Liver (tissue), 9 donors: ENCODE results near the gene GRK1. TPM values are rescaled to one million over a fixed set of nuclear protein-coding genes. Genes with fewer than 3 reads are reported as not detected.
"Not testable (repeated sequence)": the region's sequence is repeated elsewhere in the genome, so short reads cannot be mapped to it uniquely, and the experiment has no call there.

ENCODE experiments used
- DNase-seq: peaks from one replicate; pipeline ENCODE4 v3.0.0-alpha.2; 2017; ENCODE audit warnings: low spot score
- H3K27ac ChIP-seq, 2 donors: one replicate each; pipeline ENCODE4 v1.7.0; 2013; ENCODE audit warnings: inconsistent platforms in 2 of 2, low read length in 2 of 2, control low read depth in 1 of 2, low read depth in 1 of 2, mild to moderate bottlenecking in 1 of 2
- H3K27me3 ChIP-seq, 4 donors: one replicate each; pipeline versions ENCODE4 v1.6.1 to v1.7.0; 2013; ENCODE audit warnings: low read length in 3 of 4, inconsistent platforms in 1 of 4, mild to moderate bottlenecking in 1 of 4, moderate library complexity in 1 of 4; ENCODE audit not compliant: control insufficient read depth in 4 of 4, insufficient read depth in 4 of 4
- H3K36me3 ChIP-seq, 4 donors: one replicate each; pipeline versions ENCODE4 v1.6.1 to v1.7.0; 2013; ENCODE audit warnings: low read length in 3 of 4, mild to moderate bottlenecking in 3 of 4, low read depth in 1 of 4, moderate library complexity in 1 of 4; ENCODE audit not compliant: control insufficient read depth in 4 of 4, insufficient read depth in 3 of 4
- H3K4me1 ChIP-seq, 4 donors: one replicate each; pipeline versions ENCODE4 v1.6.1 to v1.7.0; 2013; ENCODE audit warnings: low read length in 3 of 4, mild to moderate bottlenecking in 3 of 4, moderate library complexity in 1 of 4; ENCODE audit not compliant: control insufficient read depth in 4 of 4, insufficient read depth in 4 of 4
- H3K4me3 ChIP-seq, 3 donors: one replicate each; pipeline versions ENCODE4 v1.6.1 to v1.7.0; 2013; ENCODE audit warnings: low read length in 3 of 3, control low read depth in 1 of 3, low read depth in 1 of 3, mild to moderate bottlenecking in 1 of 3
- H3K9ac ChIP-seq, 2 donors: one replicate each; pipeline ENCODE4 v1.7.0; 2013; ENCODE audit warnings: low read length in 2 of 2, mild to moderate bottlenecking in 2 of 2, moderate library complexity in 2 of 2, control low read depth in 1 of 2, low read depth in 1 of 2
- H3K9me3 ChIP-seq, 4 donors: one replicate each; pipeline versions ENCODE4 v1.6.1 to v1.7.0; 2013; ENCODE audit warnings: low read length in 3 of 4; ENCODE audit not compliant: control insufficient read depth in 4 of 4
- ATF3 ChIP-seq: IDR thresholded peaks from 2 replicates; pipeline ENCODE4 v1.6.1; 2016; ENCODE audit warnings: antibody characterized with exemption
- CTCF ChIP-seq: fragments of 150-350 bp; IDR thresholded peaks from 2 replicates; pipeline ENCODE4 v1.5.1; 2017; ENCODE audit warnings: improper control_type of control experiment, low read depth, low read length; ENCODE audit not compliant: missing input control
- FOXA1 ChIP-seq: IDR thresholded peaks from 2 replicates; pipeline ENCODE4 v1.6.1; 2016; ENCODE audit warnings: antibody characterized with exemption
- GABPA ChIP-seq, 2 donors: IDR thresholded peaks in 1 of 2; conservative IDR thresholded peaks in 1 of 2; 2 replicates each; pipeline ENCODE4 v1.6.1; 2016; ENCODE audit warnings: antibody characterized with exemption in 2 of 2, mild to moderate bottlenecking in 1 of 2, moderate library complexity in 1 of 2
- HNF4G ChIP-seq: IDR thresholded peaks from 2 replicates; pipeline ENCODE4 v1.6.1; 2016; ENCODE audit warnings: antibody characterized with exemption
- JUND ChIP-seq, 2 donors: IDR thresholded peaks; 2 replicates each; pipeline ENCODE4 v1.6.1; 2016; ENCODE audit warnings: antibody characterized with exemption in 2 of 2
- MAX ChIP-seq: IDR thresholded peaks from 2 replicates; pipeline ENCODE4 v1.6.1; 2016; ENCODE audit warnings: antibody characterized with exemption
- NR2F2 ChIP-seq: IDR thresholded peaks from 2 replicates; pipeline ENCODE4 v1.6.1; 2016; ENCODE audit warnings: antibody characterized with exemption
- RAD21 ChIP-seq, 2 donors: IDR thresholded peaks; 2 replicates each; pipeline ENCODE4 v1.6.1; 2016; ENCODE audit warnings: antibody characterized with exemption in 2 of 2, mild to moderate bottlenecking in 2 of 2
- RXRA ChIP-seq, 2 donors: IDR thresholded peaks; 2 replicates each; pipeline ENCODE4 v1.6.1; 2017 to 2018; ENCODE audit warnings: antibody characterized with exemption in 2 of 2, mild to moderate bottlenecking in 1 of 2
- SP1 ChIP-seq: IDR thresholded peaks from 2 replicates; pipeline ENCODE4 v1.6.1; 2018; ENCODE audit warnings: antibody characterized with exemption, mild to moderate bottlenecking
- TAF1 ChIP-seq: conservative IDR thresholded peaks from 2 replicates; pipeline ENCODE4 v1.6.1; 2016; ENCODE audit warnings: antibody characterized with exemption, mild to moderate bottlenecking
- WGBS: extraction: QIAGEN DNeasy Blood & Tissue Kit; methylation state at CpG from one replicate; pipeline ENCODE4 v1.1.7; 2013; 5-methylcytosine and 5-hydroxymethylcytosine counted together
- polyA plus RNA-seq, 2 donors: library from polyadenylated mRNA; stranded (reverse) in 1 of 2; unstranded in 1 of 2; fragments of 200-250 nt in 1 of 2; fragments of >200 nt in 1 of 2; fragmentation: Nextera tagmentation in 1 of 2; extraction: Ambion mirVana in 1 of 2; gene quantifications; one replicate each; pipeline versions ENCODE4 v1.2.1 to v1.2.3, GENCODE V29; 2013 to 2015
- total RNA-seq, 2 donors: library from RNA; depleted of rRNA; stranded (reverse); fragments of >200 nt; gene quantifications; one replicate each; pipeline ENCODE4 v1.2.3, GENCODE V29; 2014
- donor health status: healthy.
- donor health status: healthy.
- donor health status: healthy.
- donor health status: healthy.
- donor health status: healthy.

GRK1 gene
- total and polyA plus RNA-seq, 4 donors, result 0.05 TPM; not detected in 3

GRCh38 chr13:113724780-113725315 lies 57.8 kb downstream of the GRK1 start:
- no peak overlapping the region for H3K27ac ChIP-seq
- H3K9me3 ChIP-seq, result no peaks in the 10 kb centered on the region
- TF ChIP-seq ATF3 (no peak), RXRA (IDR thresholded peaks at IDR 0.05) (no peak), CTCF (peak; percentile 68), GABPA (IDR thresholded peaks at IDR 0.05 in 1 of 2, conservative IDR thresholded peaks at IDR 0.05 in 1 of 2) (no peak), FOXA1 (no peak), TAF1 (no peak), RAD21 (IDR thresholded peaks at IDR 0.05) (peak in 1 of 2 donors; percentile 84), JUND (IDR thresholded peaks at IDR 0.05) (no peak), NR2F2 (peak; percentile 58), HNF4G (no peak), SP1 (peak; percentile 96), MAX (no peak)
- peaks cover 0 to 2% (median 0%) of the 10 kb centered on the region in 4 donors for H3K27me3 ChIP-seq
- peak; percentile 46 for DNase-seq
- peaks cover 0 to 5% (median 3%) of the 10 kb centered on the region in 4 donors for H3K4me1 ChIP-seq
- H3K36me3 ChIP-seq, result no peaks in the 10 kb centered on the region
- peak overlapping the region in 2 of 3 donors; percentile 32 to 45 for H3K4me3 ChIP-seq
- H3K9ac ChIP-seq, result no peak overlapping the region
- 7% methylated on average over 36 of the region's 36 CpGs for WGBS

- H3K27ac ChIP-seq, H3K4me1 ChIP-seq, H3K9me3 ChIP-seq, H3K27me3 ChIP-seq, H3K9ac ChIP-seq, H3K36me3 ChIP-seq, DNase-seq: not testable (repeated sequence)
- WGBS, result 10% methylated on average over 41 of the region's 75 CpGs
- TF ChIP-seq SP1, result peak; percentile 88
- peak overlapping the region in 1 of 3 donors; percentile 45 for H3K4me3 ChIP-seq
These were observed 58.5 kb downstream of the GRK1 start for GRCh38 chr13:113725329-113726105.

- H3K27ac ChIP-seq, result peak overlapping the region in 1 of 2 donors; percentile 12
- H3K9me3 ChIP-seq, H3K4me3 ChIP-seq, DNase-seq, H3K9ac ChIP-seq, H3K36me3 ChIP-seq, H3K27me3 ChIP-seq, H3K4me1 ChIP-seq: not testable (repeated sequence)
- WGBS, result 31% methylated on average over 36 of the region's 54 CpGs
- TF ChIP-seq SP1, result peak; percentile 69
These were observed 59.2 kb downstream of the GRK1 start for GRCh38 chr13:113726106-113726821.
